Psoas muscle (tissue), 8 donors: ENCODE results near the gene GPX5. TPM values are rescaled to one million over a fixed set of nuclear protein-coding genes. Genes with fewer than 3 reads are reported as not detected.

Source experiments
- ATAC-seq, 4 donors: fragments of 200-7000 bp; cut with Tn5 transposase; one replicate each; pipeline ENCODE4 v1.9.1; 2020; ENCODE audit warnings: moderate library complexity in 3 of 4, mild to moderate bottlenecking in 2 of 4
- DNase-seq, 2 donors: peaks; one replicate each; pipeline ENCODE4 v3.0.0-alpha.2; 2020
- H3K27ac ChIP-seq: fragments of 200-600 bp; one replicate; pipeline ENCODE4 v1.8.0; 2022
- H3K27me3 ChIP-seq, 3 donors: fragments of 200-600 bp in 1 of 3; one replicate each; pipeline versions ENCODE4 v1.6.1 to v1.8.0; 2013 to 2022; ENCODE audit warnings: low read length in 2 of 3, mild to moderate bottlenecking in 2 of 3, moderate library complexity in 1 of 3; ENCODE audit not compliant: insufficient read depth in 3 of 3
- H3K36me3 ChIP-seq, 2 donors: fragments of 200-600 bp in 1 of 2; one replicate each; pipeline versions ENCODE4 v1.6.1 to v1.8.0; 2013 to 2022; ENCODE audit warnings: low read depth in 1 of 2, mild to moderate bottlenecking in 1 of 2, moderate library complexity in 1 of 2; ENCODE audit not compliant: insufficient read depth in 1 of 2
- H3K4me1 ChIP-seq: fragments of 200-600 bp; one replicate; pipeline ENCODE4 v1.8.0; 2022
- H3K4me3 ChIP-seq: fragments of 200-600 bp; one replicate; pipeline ENCODE4 v1.8.0; 2022; ENCODE audit warnings: mild to moderate bottlenecking
- H3K9me3 ChIP-seq: fragments of 200-600 bp; one replicate; pipeline ENCODE4 v1.8.0; 2022
- CTCF ChIP-seq: fragments of 200-600 bp; IDR thresholded peaks from one replicate; pipeline ENCODE4 v1.8.0; 2022; ENCODE audit warnings: antibody characterized with exemption
- WGBS, 3 donors: extraction: QIAGEN DNeasy Blood & Tissue Kit; methylation state at CpG; one replicate each; pipeline versions ENCODE4 v1.1.6 to v1.1.7; 2013; 5-methylcytosine and 5-hydroxymethylcytosine counted together
- intact Hi-C, 2 donors: fragments of 100-400 bp; cut with DNase I; formaldehyde crosslinking; loops; one replicate each; pipeline versions ENCODE4 v1.11.0 to v1.14.2; 2022
- polyA plus RNA-seq, 3 donors: library from polyadenylated mRNA; stranded (reverse); fragments of 200-250 nt; gene quantifications; one replicate each; pipeline ENCODE4 v1.2.3, GENCODE V29; 2013
- total RNA-seq, 4 donors: library from RNA; stranded (reverse); fragmentation: NEBNext Ultra II Directional in 2 of 4; extraction: Animal tissue kit (Norgen Biotek cat#: 25700) in 2 of 4; gene quantifications; one replicate each; pipeline versions ENCODE4 v1.2.1 to v1.2.4, GENCODE V29; 2021 to 2023
- donor health status: healthy with polysubstance abuse.
- donor health status: DM: no; HTN: no; CAD: no; lungs with moderate emphysema.
- donor health status: Bipolar disorder and iron deficiency.
- donor health status: healthy.
- donor health status: DM: yes; HTN: yes; CAD: no.
- donor health status: DM: no; HTN: no; CAD: no.
- donor health status: DM: no; HTN: no; CAD: no.
- donor health status: DM: yes; HTN: yes; CAD: no.

The GPX5 gene
- total and polyA plus RNA-seq, 7 donors, result not detected

GRCh38 chr6:28534306-28534705 lies 8.6 kb downstream of the GPX5 start:
- 60 to 66% (median 64%) methylated on average over 3 of the region's 3 CpGs for WGBS, 3 donors
- Histone ChIP-seq H3K4me1 (no peaks in the 10 kb centered on the region), H3K9me3 (no peaks in the 10 kb centered on the region), H3K4me3 (no peak overlapping the region), H3K27me3 (peaks cover 0 to 2% (median 0%) of the 10 kb centered on the region in 3 donors), H3K36me3 (no peaks in the 10 kb centered on the region), H3K27ac (no peak overlapping the region)
- intact Hi-C loops, result no loop called here
- TF ChIP-seq CTCF, result no peak
- ATAC-seq (no peak), DNase-seq (no peak)

GRCh38 chr6:28534875-28535274 lies 9.2 kb downstream of the GPX5 start:
- 20 to 27% (median 24%) methylated on average over 2 of the region's 2 CpGs for WGBS, 3 donors
- intact Hi-C loops, result no loop called here

GRCh38 chr6:28537065-28537464 lies 11.4 kb downstream of the GPX5 start:
- Histone ChIP-seq H3K9me3 (no peaks in the 10 kb centered on the region), H3K4me3 (no peak overlapping the region), H3K27ac (no peak overlapping the region), H3K4me1 (no peaks in the 10 kb centered on the region), H3K36me3 (no peaks in the 10 kb centered on the region), H3K27me3 (peaks cover 0 to 6% (median 0%) of the 10 kb centered on the region in 3 donors)
- ATAC-seq (no peak), DNase-seq (no peak)
- TF ChIP-seq CTCF, result no peak
- 11 to 13% (median 12%) methylated on average over 18 of the region's 18 CpGs for WGBS, 3 donors
- intact Hi-C loops, result no loop called here

More at GRCh38 chr6:28534875-28535274, 9.2 kb downstream of the GPX5 start:
- Histone ChIP-seq H3K36me3 (no peaks in the 10 kb centered on the region), H3K4me1 (no peaks in the 10 kb centered on the region), H3K27ac (no peak overlapping the region), H3K9me3 (no peaks in the 10 kb centered on the region), H3K27me3 (peaks cover 0 to 3% (median 0%) of the 10 kb centered on the region in 3 donors), H3K4me3 (no peak overlapping the region)
- ATAC-seq (no peak), DNase-seq (no peak)
- no peak for TF ChIP-seq CTCF

GRCh38 chr6:28537509-28538140 lies 11.9 kb downstream of the GPX5 start:
- intact Hi-C loops, result no loop called here
- H3K27me3 ChIP-seq, result peaks cover 0 to 6% (median 3%) of the 10 kb centered on the region in 3 donors

More at GRCh38 chr6:28537509-28538140, 11.9 kb downstream of the GPX5 start:
- WGBS, 3 donors, result 30 to 39% (median 36%) methylated on average over 22 of the region's 22 CpGs
- Histone ChIP-seq H3K27ac (no peak overlapping the region), H3K4me3 (no peak overlapping the region), H3K4me1 (no peaks in the 10 kb centered on the region), H3K36me3 (no peaks in the 10 kb centered on the region), H3K9me3 (no peaks in the 10 kb centered on the region)
- no peak for TF ChIP-seq CTCF
- no peak for ATAC-seq
- no peak for DNase-seq
